ENCODE data around the gene NLRP9. TPM values are rescaled to one million over a fixed set of nuclear protein-coding genes. Genes with fewer than 3 reads are reported as not detected.

The NLRP9 gene
- total and polyA plus RNA-seq, 2 experiments from 2014 or later = not detected

- H3K79me2 ChIP-seq = peaks cover 86% of the 10 kb centered on the region
- no peaks in the 10 kb centered on the region for H3K9me3 ChIP-seq (ENCODE audit: low read depth)
- H3K27me3 ChIP-seq = no peaks in the 10 kb centered on the region
- H4K20me1 ChIP-seq (ENCODE audit: insufficient read depth, poor library complexity, severe bottlenecking) = peaks cover 82% of the 10 kb centered on the region
- H2AFZ ChIP-seq = no peak overlapping the region
- 72% methylated on average over 11 of the region's 11 CpGs for WGBS (ENCODE audit: low lambda C conversion rate, missing lambda C conversion rate)
- H3K4me2 ChIP-seq = peak overlapping the region; percentile 66
- TF ChIP-seq EZH2phosphoT487 (IDR thresholded peaks at IDR 0.05; ENCODE audit: low read depth, severe bottlenecking, unreplicated experiment) = no peak
- TF ChIP-seq, protein P1, sequence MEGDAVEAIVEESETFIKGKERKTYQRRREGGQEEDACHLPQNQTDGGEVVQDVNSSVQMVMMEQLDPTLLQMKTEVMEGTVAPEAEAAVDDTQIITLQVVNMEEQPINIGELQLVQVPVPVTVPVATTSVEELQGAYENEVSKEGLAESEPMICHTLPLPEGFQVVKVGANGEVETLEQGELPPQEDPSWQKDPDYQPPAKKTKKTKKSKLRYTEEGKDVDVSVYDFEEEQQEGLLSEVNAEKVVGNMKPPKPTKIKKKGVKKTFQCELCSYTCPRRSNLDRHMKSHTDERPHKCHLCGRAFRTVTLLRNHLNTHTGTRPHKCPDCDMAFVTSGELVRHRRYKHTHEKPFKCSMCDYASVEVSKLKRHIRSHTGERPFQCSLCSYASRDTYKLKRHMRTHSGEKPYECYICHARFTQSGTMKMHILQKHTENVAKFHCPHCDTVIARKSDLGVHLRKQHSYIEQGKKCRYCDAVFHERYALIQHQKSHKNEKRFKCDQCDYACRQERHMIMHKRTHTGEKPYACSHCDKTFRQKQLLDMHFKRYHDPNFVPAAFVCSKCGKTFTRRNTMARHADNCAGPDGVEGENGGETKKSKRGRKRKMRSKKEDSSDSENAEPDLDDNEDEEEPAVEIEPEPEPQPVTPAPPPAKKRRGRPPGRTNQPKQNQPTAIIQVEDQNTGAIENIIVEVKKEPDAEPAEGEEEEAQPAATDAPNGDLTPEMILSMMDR (IDR thresholded peaks at IDR 0.05; ENCODE audit: poor library complexity) = no peak
- TF ChIP-seq EZH2 (IDR thresholded peaks at IDR 0.05; ENCODE audit: borderline replicate concordance) = no peak
- no peak overlapping the region for H3K4me3 ChIP-seq
- H3K36me3 ChIP-seq (replicated peaks; ENCODE audit: insufficient read depth, low read depth) = no peaks in the 10 kb centered on the region
- H3K4me1 ChIP-seq (ENCODE audit: insufficient read depth) = peaks cover 15% of the 10 kb centered on the region
- H3K27ac ChIP-seq = peak overlapping the region; percentile 75
- no peaks in the 10 kb centered on the region for H3K9me2 ChIP-seq (replicated peaks; ENCODE audit: insufficient read depth)
- DNase-seq (ENCODE audit: low spot score) = peak; percentile 81
These were observed 70.2 kb downstream of the NLRP9 start for GRCh38 chr19:55667958-55668357.

- H3K4me1 ChIP-seq (ENCODE audit: insufficient read depth) = peaks cover 15% of the 10 kb centered on the region
- peaks cover 4% of the 10 kb centered on the region for H3K36me3 ChIP-seq (replicated peaks; ENCODE audit: insufficient read depth, low read depth)
- peak overlapping the region; percentile 21 for H3K4me2 ChIP-seq
- no peak overlapping the region for H2AFZ ChIP-seq
- WGBS (ENCODE audit: low lambda C conversion rate, missing lambda C conversion rate) = 84% methylated on average over 12 of the region's 12 CpGs
- H3K4me3 ChIP-seq = no peak overlapping the region
- H4K20me1 ChIP-seq (ENCODE audit: insufficient read depth, poor library complexity, severe bottlenecking) = peaks cover 80% of the 10 kb centered on the region
- no peaks in the 10 kb centered on the region for H3K27me3 ChIP-seq
- peak overlapping the region; percentile 65 for H3K27ac ChIP-seq
- no peaks in the 10 kb centered on the region for H3K9me2 ChIP-seq (replicated peaks; ENCODE audit: insufficient read depth)
- TF ChIP-seq EZH2 (IDR thresholded peaks at IDR 0.05; ENCODE audit: borderline replicate concordance) (no peak), EZH2phosphoT487 (IDR thresholded peaks at IDR 0.05; ENCODE audit: low read depth, severe bottlenecking, unreplicated experiment) (no peak)
- TF ChIP-seq, protein P1 (IDR thresholded peaks at IDR 0.05; ENCODE audit: poor library complexity) = no peak
- no peak for DNase-seq (ENCODE audit: low spot score)
- peaks cover 86% of the 10 kb centered on the region for H3K79me2 ChIP-seq
- no peaks in the 10 kb centered on the region for H3K9me3 ChIP-seq (ENCODE audit: low read depth)
These were observed 70.7 kb downstream of the NLRP9 start for GRCh38 chr19:55667511-55667910.

GRCh38 chr19:55667006-55667381 is 71.2 kb downstream of the NLRP9 start:
- WGBS (ENCODE audit: low lambda C conversion rate, missing lambda C conversion rate) = 98% methylated on average over 4 of the region's 4 CpGs
- peaks cover 86% of the 10 kb centered on the region for H3K79me2 ChIP-seq

More at GRCh38 chr19:55667006-55667381, 71.2 kb downstream of the NLRP9 start:
- TF ChIP-seq, protein P1 (IDR thresholded peaks at IDR 0.05; ENCODE audit: poor library complexity) = no peak
- TF ChIP-seq EZH2phosphoT487 (IDR thresholded peaks at IDR 0.05; ENCODE audit: low read depth, severe bottlenecking, unreplicated experiment) = no peak
- TF ChIP-seq EZH2 (IDR thresholded peaks at IDR 0.05; ENCODE audit: borderline replicate concordance) = no peak
- H3K4me3 ChIP-seq = no peak overlapping the region
- peaks cover 5% of the 10 kb centered on the region for H3K36me3 ChIP-seq (replicated peaks; ENCODE audit: insufficient read depth, low read depth)
- DNase-seq (ENCODE audit: low spot score) = no peak
- no peak overlapping the region for H2AFZ ChIP-seq
- H3K27ac ChIP-seq = peak overlapping the region; percentile 65
- no peaks in the 10 kb centered on the region for H3K9me2 ChIP-seq (replicated peaks; ENCODE audit: insufficient read depth)
- no peaks in the 10 kb centered on the region for H3K27me3 ChIP-seq
- H3K9me3 ChIP-seq (ENCODE audit: low read depth) = no peaks in the 10 kb centered on the region
- peaks cover 78% of the 10 kb centered on the region for H4K20me1 ChIP-seq (ENCODE audit: insufficient read depth, poor library complexity, severe bottlenecking)
- peak overlapping the region; percentile 21 for H3K4me2 ChIP-seq
- peaks cover 15% of the 10 kb centered on the region for H3K4me1 ChIP-seq (ENCODE audit: insufficient read depth)
